Large intestine (tissue), 12 donors: ENCODE measurements around the gene GNG10. TPM values are rescaled to one million over a fixed set of nuclear protein-coding genes. Genes with fewer than 3 reads are reported as not detected.
A peak's percentile ranks its signal among the peaks of the same experiment; 100 is the strongest.
"Not testable (repeated sequence)": the region's sequence is repeated elsewhere in the genome, so short reads cannot be mapped to it uniquely, and the experiment has no call there.

Experiments
- DNase-seq, 2 donors: peaks; one replicate each; pipeline versions ENCODE4 v3.0.0 to v3.0.0-alpha.2; 2013
- H3K27ac ChIP-seq: one replicate; pipeline ENCODE4 v1.5.1; 2013; ENCODE audit warnings: low read length
- H3K27me3 ChIP-seq: 2 replicates; pipeline ENCODE4 v1.6.1; 2013; ENCODE audit warnings: low read length; ENCODE audit not compliant: control insufficient read depth, insufficient read depth
- H3K36me3 ChIP-seq: 2 replicates; pipeline ENCODE4 v1.6.1; 2013; ENCODE audit warnings: low read length; ENCODE audit not compliant: control insufficient read depth, insufficient read depth
- H3K4me1 ChIP-seq: one replicate; pipeline ENCODE4 v1.6.1; 2013; ENCODE audit warnings: low read length; ENCODE audit not compliant: control insufficient read depth, insufficient read depth
- H3K4me3 ChIP-seq: one replicate; pipeline ENCODE4 v1.5.1; 2013; ENCODE audit warnings: low read length
- H3K9me3 ChIP-seq: one replicate; pipeline ENCODE4 v1.6.1; 2013; ENCODE audit warnings: mild to moderate bottlenecking, low read depth, low read length, moderate library complexity; ENCODE audit not compliant: control insufficient read depth
- WGBS: methylation state at CpG from one replicate; pipeline ENCODE4 v1.1.5; 2013; ENCODE audit warnings: low lambda C conversion rate; ENCODE audit not compliant: insufficient coverage; 5-methylcytosine and 5-hydroxymethylcytosine counted together
- long read RNA-seq, 11 donors: transcript quantifications; one replicate each; lab custom pipeline, GENCODE V29; 2026
- polyA plus RNA-seq: library from polyadenylated mRNA; unstranded; fragments of 120-200 nt; gene quantifications from one replicate; pipeline ENCODE4 v1.2.1, GENCODE V29; 2013

Gene GNG10
- polyA plus RNA-seq = 51.5 TPM
- long read RNA-seq, donor 1, transcript GNG10-201 (3 exons, 1,491 nt) = major isoform, 17 of 17 reads
- long read RNA-seq, donor 1, partial matches to known transcripts = 0 of 17 reads
- long read RNA-seq, donor 1, other reads (novel, unspliced or antisense) = 0 of 17 reads
- long read RNA-seq, donor 2, transcript GNG10-201 (3 exons, 1,491 nt) = major isoform, 23 of 28 reads
- long read RNA-seq, donor 2, partial matches to known transcripts = 5 of 28 reads
- long read RNA-seq, donor 2, other reads (novel, unspliced or antisense) = 0 of 28 reads
- long read RNA-seq, donor 3 = 0 reads
- long read RNA-seq, donor 4, partial matches to known transcripts = 0 of 3 reads
- long read RNA-seq, donor 4, other reads (novel, unspliced or antisense) = 0 of 3 reads
- long read RNA-seq, donor 5, transcript GNG10-201 (3 exons, 1,491 nt) = major isoform, 22 of 22 reads
- long read RNA-seq, donor 5, partial matches to known transcripts = 0 of 22 reads
- long read RNA-seq, donor 5, other reads (novel, unspliced or antisense) = 0 of 22 reads
- long read RNA-seq, donor 6, transcript GNG10-201 (3 exons, 1,491 nt) = major isoform, 25 of 25 reads
- long read RNA-seq, donor 6, partial matches to known transcripts = 0 of 25 reads
- long read RNA-seq, donor 6, other reads (novel, unspliced or antisense) = 0 of 25 reads
- long read RNA-seq, donor 7, transcript GNG10-201 (3 exons, 1,491 nt) = major isoform, 23 of 23 reads
- long read RNA-seq, donor 7, partial matches to known transcripts = 0 of 23 reads
- long read RNA-seq, donor 7, other reads (novel, unspliced or antisense) = 0 of 23 reads
- long read RNA-seq, donor 8, transcript GNG10-201 (3 exons, 1,491 nt) = major isoform, 37 of 37 reads
- long read RNA-seq, donor 8, partial matches to known transcripts = 0 of 37 reads
- long read RNA-seq, donor 8, other reads (novel, unspliced or antisense) = 0 of 37 reads
- long read RNA-seq, donor 9, transcript GNG10-201 (3 exons, 1,491 nt) = major isoform, 29 of 29 reads
- long read RNA-seq, donor 9, partial matches to known transcripts = 0 of 29 reads
- long read RNA-seq, donor 9, other reads (novel, unspliced or antisense) = 0 of 29 reads
- long read RNA-seq, donor 10, transcript GNG10-201 (3 exons, 1,491 nt) = major isoform, 33 of 33 reads
- long read RNA-seq, donor 10, partial matches to known transcripts = 0 of 33 reads
- long read RNA-seq, donor 10, other reads (novel, unspliced or antisense) = 0 of 33 reads
- long read RNA-seq, donor 11, transcript GNG10-201 (3 exons, 1,491 nt) = major isoform, 24 of 24 reads
- long read RNA-seq, donor 11, partial matches to known transcripts = 0 of 24 reads
- long read RNA-seq, donor 11, other reads (novel, unspliced or antisense) = 0 of 24 reads

DNA sequence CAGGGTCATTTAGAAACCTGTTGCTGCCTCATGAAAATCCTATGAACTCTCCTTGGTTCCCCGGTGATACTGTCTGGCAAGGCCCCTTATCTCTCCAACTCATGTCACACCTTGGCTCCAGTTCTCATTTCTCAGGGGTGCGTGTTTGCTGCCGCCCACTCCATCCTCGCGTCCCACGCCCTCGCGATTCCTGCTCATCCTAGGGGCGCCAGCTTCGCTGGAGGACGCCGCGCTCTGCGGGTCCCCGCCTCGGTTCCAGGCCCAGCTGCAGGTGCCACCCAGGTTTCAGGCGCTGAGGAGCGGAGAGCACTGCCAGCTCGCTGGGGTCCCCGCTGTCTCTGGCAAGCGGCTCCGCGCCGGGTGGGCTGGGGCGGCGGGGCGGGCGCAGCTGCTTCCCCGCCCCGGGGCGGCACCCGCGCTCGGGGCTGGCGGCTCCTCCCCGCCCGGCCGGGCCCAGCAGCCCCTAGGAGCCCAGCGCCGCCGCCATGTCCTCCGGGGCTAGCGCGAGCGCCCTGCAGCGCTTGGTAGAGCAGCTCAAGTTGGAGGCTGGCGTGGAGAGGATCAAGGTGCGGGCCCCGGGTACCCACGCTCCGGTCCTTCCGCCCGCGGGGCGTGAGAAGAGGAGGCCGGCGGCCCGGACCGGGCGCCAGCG lies at the start of gene GNG10:
TSS of gene GNG10 (plus strand) at position 456 of the 652 bp plus-strand sequence. CDS start at position 486, 30 bp downstream.
- Histone ChIP-seq H3K36me3 (peaks cover 3% of the 10 kb centered on the region), H3K4me3 (peak within 1 kb of the TSS; percentile 73), H3K4me1 (peaks cover 22% of the 10 kb centered on the region), H3K27me3 (no peaks in the 10 kb centered on the region), H3K9me3 (no peaks in the 10 kb centered on the region), H3K27ac (peak within 1 kb of the TSS; percentile 72)
- peak; percentile 24 to 76 for DNase-seq
- no CpG with 5 or more reads among the region's 61 CpGs for WGBS

DNA sequence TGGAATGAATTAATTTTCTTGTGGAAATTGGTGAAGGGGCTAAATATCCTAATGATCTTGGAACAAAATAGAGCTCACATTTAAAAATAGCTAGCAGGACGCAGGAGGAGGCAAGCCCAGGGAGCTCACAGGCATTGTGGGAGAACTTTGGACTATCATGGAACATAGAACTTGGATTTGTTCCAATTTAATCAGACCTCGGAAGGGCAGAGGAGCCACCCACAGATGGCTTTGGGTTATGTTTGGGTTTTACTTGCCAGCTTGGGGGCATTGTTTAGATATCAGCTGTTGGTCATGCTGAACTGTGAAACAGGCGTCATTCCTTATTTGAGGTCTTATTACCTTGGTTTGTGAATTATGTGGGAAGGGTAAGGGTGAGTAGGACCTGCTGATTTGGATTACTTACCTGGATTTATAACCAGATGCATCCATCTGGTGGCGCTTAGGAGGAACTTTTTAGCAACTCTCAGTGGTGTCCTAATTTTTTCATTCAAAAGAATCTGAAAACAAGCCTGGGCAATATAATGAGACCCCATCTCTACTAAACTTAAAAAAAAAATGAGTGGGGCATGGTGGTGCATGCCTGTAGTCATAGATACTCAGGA lies 47.9 kb upstream of the GNG10 start:
- H3K36me3 ChIP-seq = no peaks in the 10 kb centered on the region
- H3K27ac ChIP-seq = no peak overlapping the region
- no peak overlapping the region for H3K4me3 ChIP-seq
- H3K9me3 ChIP-seq = peaks cover 4% of the 10 kb centered on the region
- H3K4me1 ChIP-seq = peaks cover 4% of the 10 kb centered on the region
- WGBS = no CpG with 5 or more reads among the region's 4 CpGs
- DNase-seq = peak in 1 of 2 donors; percentile 71
- no peaks in the 10 kb centered on the region for H3K27me3 ChIP-seq

DNA sequence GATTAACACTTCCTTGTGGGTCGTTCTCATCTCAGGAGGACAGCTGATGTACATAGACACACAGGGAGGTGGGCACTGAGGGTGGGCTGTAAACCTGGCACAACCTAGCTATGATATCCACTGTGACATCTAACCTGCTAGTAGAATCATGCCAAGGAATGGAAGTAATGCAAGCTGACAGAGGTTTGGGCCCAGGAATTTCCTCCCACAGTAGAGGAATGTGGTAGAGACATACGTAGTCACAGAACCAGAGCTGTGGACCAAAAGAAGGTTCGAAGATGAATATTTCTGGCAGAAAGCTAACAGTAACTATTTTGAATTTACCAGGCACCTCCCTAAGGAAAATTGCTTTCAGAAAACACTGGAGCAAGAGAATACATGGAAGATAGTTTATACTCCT lies 45.5 kb upstream of the GNG10 start:
- DNase-seq = no peak
- peaks cover 4% of the 10 kb centered on the region for H3K9me3 ChIP-seq
- H3K4me1 ChIP-seq = peaks cover 4% of the 10 kb centered on the region
- H3K27me3 ChIP-seq = no peaks in the 10 kb centered on the region
- WGBS = 92% methylated on average over 2 of the region's 3 CpGs
- no peaks in the 10 kb centered on the region for H3K36me3 ChIP-seq
- H3K27ac ChIP-seq = no peak overlapping the region
- H3K4me3 ChIP-seq = no peak overlapping the region

- H3K9me3 ChIP-seq, H3K27ac ChIP-seq, H3K27me3 ChIP-seq, H3K4me3 ChIP-seq, DNase-seq, H3K4me1 ChIP-seq, H3K36me3 ChIP-seq: not testable (repeated sequence)
- WGBS = no CpG with 5 or more reads among the region's 29 CpGs
These were observed 44.1 kb upstream of the GNG10 start for GRCh38 chr9:111617349-111617748.

DNA sequence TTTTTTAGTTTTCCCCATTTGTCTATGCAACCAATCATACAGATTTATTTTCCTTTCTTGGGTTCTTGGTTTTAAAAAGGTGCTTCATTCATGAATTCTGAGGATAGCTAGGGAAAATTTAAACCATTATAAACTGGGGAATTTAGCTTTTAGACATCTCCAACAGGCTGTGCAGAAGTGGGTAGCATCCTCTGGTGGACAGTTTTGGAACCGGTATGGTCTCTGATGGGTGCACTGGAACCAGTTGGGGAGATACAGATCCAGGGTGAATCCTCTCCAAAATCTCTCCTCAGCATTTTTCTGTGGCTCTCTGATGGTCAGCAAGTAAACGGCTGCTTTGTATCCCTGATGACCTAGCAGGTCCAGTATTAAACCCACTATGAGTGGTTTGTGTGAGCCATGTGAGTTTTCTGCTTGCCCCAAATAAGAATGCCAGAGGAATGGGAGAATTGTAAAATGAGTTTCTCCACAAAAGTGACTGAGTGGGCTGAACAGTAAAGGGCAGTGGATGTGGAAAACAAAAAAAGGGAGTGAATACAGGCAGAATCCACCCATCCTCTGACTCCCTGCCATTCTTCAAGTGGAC lies 39.4 kb upstream of the GNG10 start:
- Histone ChIP-seq H3K9me3 (peaks cover 4% of the 10 kb centered on the region), H3K27me3 (no peaks in the 10 kb centered on the region), H3K36me3 (no peaks in the 10 kb centered on the region), H3K4me3 (no peak overlapping the region), H3K27ac (no peak overlapping the region), H3K4me1 (peaks cover 13% of the 10 kb centered on the region)
- no peak for DNase-seq
- WGBS = no CpG with 5 or more reads among the region's 2 CpGs

DNA sequence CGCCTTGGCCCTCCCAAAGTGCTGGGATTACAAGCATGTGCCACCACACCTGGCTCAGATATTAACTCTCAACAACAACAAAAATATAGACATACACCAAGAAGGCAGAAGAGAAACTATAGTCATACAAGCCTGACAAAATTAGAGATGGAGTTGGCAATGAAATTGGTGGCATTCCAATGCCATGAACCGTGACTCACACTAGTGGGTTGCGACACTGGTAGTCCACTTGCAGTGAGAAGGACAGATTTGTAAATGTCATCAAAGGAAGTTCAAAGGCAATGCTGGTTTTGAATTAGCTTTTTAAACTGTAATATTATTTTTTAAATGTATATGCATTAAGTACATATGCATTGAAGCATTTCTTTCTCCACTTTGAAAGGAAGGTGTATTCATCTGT lies 38.8 kb upstream of the GNG10 start:
- peaks cover 4% of the 10 kb centered on the region for H3K9me3 ChIP-seq
- WGBS = no CpG with 5 or more reads among the region's 3 CpGs
- no peaks in the 10 kb centered on the region for H3K36me3 ChIP-seq
- H3K27me3 ChIP-seq = no peaks in the 10 kb centered on the region
- no peak overlapping the region for H3K27ac ChIP-seq
- H3K4me1 ChIP-seq = peaks cover 18% of the 10 kb centered on the region
- no peak for DNase-seq
- H3K4me3 ChIP-seq = no peak overlapping the region

DNA sequence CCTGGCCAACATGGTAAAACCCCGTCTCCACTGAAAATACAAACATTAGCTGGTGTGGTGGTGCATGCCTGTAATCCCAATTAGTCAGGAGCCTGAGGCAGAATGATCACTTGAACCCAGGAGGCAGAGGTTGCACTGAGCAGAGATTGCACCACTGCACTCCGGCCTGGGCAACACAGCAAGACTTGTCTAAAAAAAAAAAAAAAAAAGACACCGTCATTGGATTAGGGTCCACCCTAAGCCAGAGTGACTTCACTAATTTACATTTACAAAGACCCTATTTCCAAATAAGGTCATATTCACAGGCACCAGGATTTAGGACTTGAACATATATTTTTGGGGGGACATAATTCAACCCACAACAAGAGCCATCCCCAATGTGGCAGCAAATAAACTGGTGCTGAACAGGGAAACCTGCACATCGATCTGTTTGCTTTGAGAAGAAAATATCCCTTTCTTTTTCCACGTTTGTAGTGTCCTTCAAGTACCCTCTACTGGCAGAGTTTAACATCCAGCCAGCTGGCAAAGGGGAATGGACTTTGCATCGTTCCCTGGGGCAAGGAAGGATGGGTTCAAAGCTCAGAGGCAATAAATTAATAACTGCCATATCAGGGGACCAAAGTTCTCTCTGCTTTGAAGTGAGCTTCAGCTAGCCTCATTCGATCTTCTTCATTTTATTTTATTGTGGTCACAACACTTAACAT lies 34.0 kb upstream of the GNG10 start:
- Histone ChIP-seq H3K4me1 (peaks cover 29% of the 10 kb centered on the region), H3K9me3 (no peaks in the 10 kb centered on the region), H3K36me3 (no peaks in the 10 kb centered on the region), H3K4me3 (no peak overlapping the region), H3K27me3 (no peaks in the 10 kb centered on the region), H3K27ac (peak overlapping the region; percentile 72)
- peak; percentile 86 to 95 for DNase-seq
- 20% methylated on average over 1 of the region's 7 CpGs for WGBS

DNA sequence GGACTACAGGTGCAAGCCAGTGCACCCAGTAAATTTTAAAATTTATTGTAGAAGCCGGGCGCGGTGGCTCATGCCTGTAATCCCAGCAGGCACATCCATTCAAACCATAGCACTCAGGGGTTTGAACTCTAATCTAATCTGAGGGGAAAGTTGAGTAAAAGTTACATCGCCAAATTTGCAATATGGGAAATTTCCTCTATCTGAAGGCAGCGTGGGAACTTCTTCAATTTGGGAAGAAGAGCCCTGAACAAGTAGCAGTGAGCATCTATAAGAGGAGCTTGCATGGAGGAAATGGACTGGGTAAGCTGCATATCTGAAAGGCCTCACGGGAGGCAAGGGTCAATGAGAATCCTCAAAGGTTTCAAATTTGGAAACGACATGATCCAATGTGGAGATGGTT lies 33.0 kb upstream of the GNG10 start:
- DNase-seq = no peak
- WGBS = 100% methylated on average over 1 of the region's 7 CpGs
- Histone ChIP-seq H3K4me1 (peaks cover 29% of the 10 kb centered on the region), H3K36me3 (no peaks in the 10 kb centered on the region), H3K4me3 (no peak overlapping the region), H3K27ac (peak overlapping the region; percentile 34), H3K27me3 (no peaks in the 10 kb centered on the region), H3K9me3 (no peaks in the 10 kb centered on the region)
